Skeletal muscle satellite cell (primary cell): ENCODE results near the gene PTPN7.
"Not testable (repeated sequence)": the region's sequence is repeated elsewhere in the genome, so short reads cannot be mapped to it uniquely, and the experiment has no call there.

Experiments
- H3K27me3 ChIP-seq: 2 replicates; pipeline ENCODE4 v1.7.0; 2013; ENCODE audit warnings: low read length; ENCODE audit not compliant: control insufficient read depth, insufficient read depth
- H3K36me3 ChIP-seq: 2 replicates; pipeline ENCODE4 v1.7.0; 2013; ENCODE audit warnings: mild to moderate bottlenecking, control low read depth, low read length; ENCODE audit not compliant: insufficient read depth
- H3K4me1 ChIP-seq: 2 replicates; pipeline ENCODE4 v1.7.0; 2013; ENCODE audit warnings: low read length; ENCODE audit not compliant: control insufficient read depth, insufficient read depth
- H3K4me2 ChIP-seq: 2 replicates; pipeline ENCODE4 v1.7.0; 2013; ENCODE audit warnings: mild to moderate bottlenecking, low read length
- H3K4me3 ChIP-seq: 2 replicates; pipeline ENCODE4 v1.7.0; 2013; ENCODE audit warnings: low read length
- H3K9ac ChIP-seq: 2 replicates; pipeline ENCODE4 v1.7.0; 2013; ENCODE audit warnings: mild to moderate bottlenecking, low read depth, low read length, moderate library complexity
- H3K9me3 ChIP-seq: replicated peaks from 2 replicates; pipeline ENCODE4 v1.7.0; 2013; ENCODE audit warnings: mild to moderate bottlenecking, control low read depth, low read length

Gene PTPN7

DNA sequence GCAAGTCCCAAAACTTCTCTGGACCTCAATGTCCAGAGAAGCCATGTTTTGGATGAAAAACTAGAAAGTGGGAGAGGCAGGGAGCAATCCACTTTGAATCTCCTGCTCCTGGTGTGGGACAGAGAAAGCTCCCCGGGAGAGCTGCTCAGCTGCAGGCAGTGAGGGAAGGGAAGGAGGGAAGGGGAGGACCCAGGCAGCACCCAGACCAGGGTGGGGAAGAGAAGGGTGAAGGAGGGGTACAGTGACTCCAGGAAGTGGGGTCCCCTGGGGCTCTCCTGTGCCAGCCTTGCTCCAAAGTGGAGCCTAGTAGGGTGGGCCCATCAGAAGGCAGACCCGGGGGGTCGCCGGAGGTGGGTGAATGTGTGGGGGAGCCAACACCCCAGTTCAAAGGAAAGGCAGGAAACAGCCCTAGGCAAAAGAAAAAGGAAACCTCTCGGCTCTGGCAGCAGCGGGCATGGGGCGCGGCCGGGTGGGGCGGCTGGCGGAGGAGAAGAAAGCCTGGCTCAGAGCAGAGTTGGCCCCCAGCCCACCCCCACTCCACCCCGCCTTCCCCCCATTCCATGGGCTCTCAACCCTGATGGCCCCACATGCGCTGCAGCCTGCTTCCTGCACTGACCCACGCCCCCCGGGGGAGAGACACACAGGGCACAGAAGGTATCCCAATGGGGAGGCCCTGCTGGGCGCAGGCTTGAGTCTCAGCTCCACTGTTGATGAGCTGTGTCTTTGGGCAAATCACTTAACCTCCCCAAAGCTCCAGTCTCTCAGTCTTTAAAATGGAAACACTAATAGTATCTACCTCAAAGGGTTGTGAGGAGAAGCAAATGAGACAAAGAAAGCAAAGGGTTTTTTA lies 38.9 kb upstream of the PTPN7 start:
- Histone ChIP-seq H3K4me1 (no peaks in the 10 kb centered on the region), H3K27me3 (peaks cover 89% of the 10 kb centered on the region), H3K9ac (no peak overlapping the region), H3K4me3 (no peak overlapping the region), H3K9me3 (no peaks in the 10 kb centered on the region), H3K4me2 (no peak overlapping the region), H3K36me3 (no peaks in the 10 kb centered on the region)

DNA sequence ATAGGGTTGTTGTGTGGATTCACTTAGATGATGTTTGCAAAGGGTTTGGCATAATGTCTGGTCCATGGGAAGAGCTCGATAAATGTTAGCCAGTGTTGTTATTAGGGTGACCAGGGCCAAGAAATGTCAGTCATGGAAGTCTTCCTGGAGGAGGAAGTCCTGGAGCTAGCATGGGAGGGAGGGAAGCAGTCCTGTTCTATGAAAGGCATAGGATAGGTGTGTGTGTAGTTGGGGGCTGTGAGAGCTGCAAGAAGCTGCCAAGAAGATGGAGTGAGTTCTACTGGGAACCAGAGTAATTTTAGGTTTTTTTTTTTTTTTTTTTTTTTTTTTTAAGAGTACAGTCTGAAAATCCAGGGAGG lies 37.9 kb upstream of the PTPN7 start:
- no peak overlapping the region for H3K4me2 ChIP-seq
- no peak overlapping the region for H3K9ac ChIP-seq
- peaks cover 96% of the 10 kb centered on the region for H3K27me3 ChIP-seq
- H3K36me3 ChIP-seq = no peaks in the 10 kb centered on the region
- H3K4me3 ChIP-seq = no peak overlapping the region
- no peaks in the 10 kb centered on the region for H3K9me3 ChIP-seq
- H3K4me1 ChIP-seq = no peaks in the 10 kb centered on the region

DNA sequence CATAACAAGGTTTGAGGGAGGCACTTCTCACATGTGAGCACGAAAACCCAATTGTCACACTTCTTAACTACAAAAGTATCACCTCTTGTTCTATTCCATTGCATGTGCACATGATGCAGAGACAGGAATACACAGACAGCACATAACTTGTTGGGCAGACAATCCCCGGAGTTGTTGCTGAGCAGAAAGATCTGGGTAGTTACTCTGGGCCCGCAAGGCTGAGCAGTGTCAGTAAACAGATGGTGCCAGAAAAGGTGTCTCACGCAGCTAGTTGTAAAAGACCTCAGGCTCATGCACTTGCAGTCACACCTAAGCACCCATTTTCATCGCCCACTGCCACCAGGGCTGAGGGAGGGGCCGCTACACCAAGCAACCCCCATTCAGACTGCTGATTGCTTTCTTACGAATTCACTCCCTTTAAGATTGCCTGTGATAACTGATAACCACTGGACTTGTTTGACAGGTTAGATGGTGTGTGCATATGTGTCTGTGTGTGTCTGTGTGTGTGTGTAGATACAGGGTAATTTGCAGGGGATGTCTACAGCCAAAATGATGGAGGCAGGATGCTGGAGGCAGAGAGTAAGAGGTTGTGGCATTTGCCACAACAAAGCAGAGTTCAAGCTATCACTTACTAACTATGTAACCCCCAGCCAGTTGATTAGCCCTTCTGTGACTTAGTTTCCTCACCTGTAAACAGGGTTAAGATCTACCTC lies 37.4 kb upstream of the PTPN7 start:
- H3K4me3 ChIP-seq = no peak overlapping the region
- no peaks in the 10 kb centered on the region for H3K4me1 ChIP-seq
- H3K9me3 ChIP-seq = no peaks in the 10 kb centered on the region
- peaks cover 96% of the 10 kb centered on the region for H3K27me3 ChIP-seq
- H3K4me2 ChIP-seq = no peak overlapping the region
- no peak overlapping the region for H3K9ac ChIP-seq
- H3K36me3 ChIP-seq = no peaks in the 10 kb centered on the region

DNA sequence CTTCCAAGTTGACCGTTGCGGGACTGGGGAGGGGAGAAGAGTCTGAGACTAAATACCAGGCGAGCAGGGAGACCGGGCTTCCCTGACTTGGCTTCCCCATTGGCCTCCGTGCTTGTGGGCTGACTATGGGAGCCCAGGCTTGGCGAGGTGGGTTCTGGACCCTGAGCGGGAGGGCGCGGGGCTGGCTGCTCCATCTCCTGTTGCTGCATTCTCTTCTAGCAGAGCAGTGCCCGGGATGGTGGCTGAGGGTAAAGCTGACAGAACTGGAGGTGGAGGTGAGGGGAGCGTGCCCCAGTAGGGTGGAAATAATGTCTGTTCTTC lies 33.9 kb upstream of the PTPN7 start:
- no peaks in the 10 kb centered on the region for H3K4me1 ChIP-seq
- H3K4me2 ChIP-seq = no peak overlapping the region
- no peak overlapping the region for H3K9ac ChIP-seq

DNA sequence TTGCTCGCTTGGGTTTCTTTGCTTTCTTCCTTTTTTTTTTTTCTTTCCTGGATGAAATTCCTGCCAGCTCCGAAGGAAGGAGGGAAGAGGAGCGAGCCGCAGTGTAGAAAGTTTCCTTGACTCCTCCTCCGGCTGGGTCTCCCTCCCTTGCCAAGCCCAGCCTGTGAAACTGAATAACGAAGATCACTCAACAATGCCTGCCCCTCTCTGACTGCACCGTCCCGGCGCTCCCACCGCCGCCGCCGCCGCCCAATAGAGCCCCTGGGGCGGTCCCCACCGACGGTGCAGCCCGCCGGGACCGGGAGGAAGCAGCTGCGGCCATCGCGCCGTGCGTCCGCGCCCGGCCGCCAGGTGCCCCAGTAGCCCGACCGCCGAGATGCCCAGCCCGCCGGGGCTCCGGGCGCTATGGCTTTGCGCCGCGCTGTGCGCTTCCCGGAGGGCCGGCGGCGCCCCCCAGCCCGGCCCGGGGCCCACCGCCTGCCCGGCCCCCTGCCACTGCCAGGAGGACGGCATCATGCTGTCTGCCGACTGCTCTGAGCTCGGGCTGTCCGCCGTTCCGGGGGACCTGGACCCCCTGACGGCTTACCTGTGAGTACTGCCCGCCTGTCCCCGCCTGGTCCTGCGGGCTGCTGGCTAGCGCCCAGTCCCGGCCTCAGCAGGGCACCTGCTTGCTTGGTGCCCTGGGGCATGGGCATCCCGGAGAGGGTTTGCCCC lies 33.4 kb upstream of the PTPN7 start, which contains the start of gene LGR6:
LGR6 (plus strand) TSS at position 186 of the 714 bp plus-strand sequence; CDS start at position 377, 191 bp downstream.
- Histone ChIP-seq H3K27me3 (peaks cover 67% of the 10 kb centered on the region), H3K9ac (no peak within 1 kb of the TSS), H3K4me1 (no peaks in the 10 kb centered on the region), H3K36me3 (no peaks in the 10 kb centered on the region), H3K9me3 (no peaks in the 10 kb centered on the region), H3K4me3 (no peak within 1 kb of the TSS), H3K4me2 (no peak within 1 kb of the TSS)

More for the DNA sequence above, 33.9 kb upstream of the PTPN7 start:
- Histone ChIP-seq H3K9me3 (no peaks in the 10 kb centered on the region), H3K36me3 (no peaks in the 10 kb centered on the region), H3K27me3 (peaks cover 70% of the 10 kb centered on the region), H3K4me3 (no peak overlapping the region)

DNA sequence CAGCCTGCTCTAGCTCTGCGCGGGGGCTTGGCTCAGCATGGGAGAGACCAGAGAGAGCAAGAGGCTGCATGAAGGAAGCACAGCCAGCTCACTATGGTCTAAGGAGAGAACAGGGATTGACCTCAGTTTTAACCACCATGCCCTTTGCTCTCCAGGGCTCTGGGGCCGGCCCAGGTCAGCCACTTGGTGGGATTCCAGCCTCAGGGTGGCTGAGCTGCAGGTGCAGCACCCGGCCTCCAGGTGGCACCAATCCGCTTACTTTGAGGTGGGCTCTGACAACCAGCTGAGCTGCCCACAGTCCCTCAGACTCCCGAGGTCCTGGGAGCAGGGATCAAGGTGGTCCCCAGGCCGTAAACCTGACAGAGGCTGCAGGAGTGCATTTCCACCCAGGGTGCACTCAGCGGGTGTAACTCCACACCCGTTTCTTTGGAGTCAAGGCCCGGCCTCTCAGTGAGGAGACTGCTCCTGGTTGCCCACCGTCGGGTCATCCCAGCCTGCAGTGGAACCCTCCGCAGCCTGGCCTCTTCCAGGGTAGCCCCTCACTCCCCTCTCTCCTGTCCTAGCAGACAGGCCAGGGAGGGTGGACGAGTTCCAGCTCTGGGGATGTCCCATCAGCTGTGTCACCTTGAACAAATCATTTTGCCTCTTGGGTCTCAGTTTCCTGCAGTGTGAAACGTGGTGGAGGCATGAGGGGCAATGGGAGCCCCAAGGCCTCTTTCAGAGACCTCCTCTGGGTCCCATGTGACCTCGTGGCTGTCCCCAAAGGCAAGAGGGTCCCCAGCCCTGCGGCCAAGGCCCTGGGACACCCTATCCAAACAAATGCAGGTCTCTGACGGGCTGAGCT lies 32.6 kb upstream of the PTPN7 start:
- H3K27me3 ChIP-seq = peaks cover 62% of the 10 kb centered on the region
- H3K9me3 ChIP-seq = no peaks in the 10 kb centered on the region
- H3K4me3 ChIP-seq = no peak overlapping the region

DNA sequence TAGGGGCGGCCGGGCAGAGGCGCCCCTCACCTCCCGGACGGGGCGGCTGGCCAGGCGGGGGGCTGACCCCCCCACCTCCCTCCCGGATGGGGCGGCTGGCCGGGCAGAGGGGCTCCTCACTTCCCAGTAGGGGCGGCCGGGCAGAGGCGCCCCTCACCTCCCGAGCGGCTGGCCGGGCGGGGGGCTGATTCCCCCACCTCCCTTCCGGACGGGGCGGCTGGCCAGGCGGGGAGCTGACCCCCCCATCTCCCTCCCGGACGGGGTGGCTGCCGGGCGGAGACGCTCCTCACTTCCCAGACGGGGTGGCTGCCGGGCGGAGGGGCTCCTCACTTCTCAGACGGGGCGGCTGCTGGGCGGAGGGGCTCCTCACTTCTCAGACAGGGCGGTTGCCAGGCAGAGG lies 31.0 kb upstream of the PTPN7 start:
- not testable (repeated sequence) for H3K9me3 ChIP-seq, H3K36me3 ChIP-seq, H3K4me3 ChIP-seq, H3K9ac ChIP-seq, H3K4me1 ChIP-seq, H3K4me2 ChIP-seq
- H3K27me3 ChIP-seq = peaks cover 54% of the 10 kb centered on the region

More for the DNA sequence above, 32.6 kb upstream of the PTPN7 start:
- no peak overlapping the region for H3K4me2 ChIP-seq
- H3K9ac ChIP-seq = no peak overlapping the region
- no peaks in the 10 kb centered on the region for H3K36me3 ChIP-seq
- no peaks in the 10 kb centered on the region for H3K4me1 ChIP-seq

DNA sequence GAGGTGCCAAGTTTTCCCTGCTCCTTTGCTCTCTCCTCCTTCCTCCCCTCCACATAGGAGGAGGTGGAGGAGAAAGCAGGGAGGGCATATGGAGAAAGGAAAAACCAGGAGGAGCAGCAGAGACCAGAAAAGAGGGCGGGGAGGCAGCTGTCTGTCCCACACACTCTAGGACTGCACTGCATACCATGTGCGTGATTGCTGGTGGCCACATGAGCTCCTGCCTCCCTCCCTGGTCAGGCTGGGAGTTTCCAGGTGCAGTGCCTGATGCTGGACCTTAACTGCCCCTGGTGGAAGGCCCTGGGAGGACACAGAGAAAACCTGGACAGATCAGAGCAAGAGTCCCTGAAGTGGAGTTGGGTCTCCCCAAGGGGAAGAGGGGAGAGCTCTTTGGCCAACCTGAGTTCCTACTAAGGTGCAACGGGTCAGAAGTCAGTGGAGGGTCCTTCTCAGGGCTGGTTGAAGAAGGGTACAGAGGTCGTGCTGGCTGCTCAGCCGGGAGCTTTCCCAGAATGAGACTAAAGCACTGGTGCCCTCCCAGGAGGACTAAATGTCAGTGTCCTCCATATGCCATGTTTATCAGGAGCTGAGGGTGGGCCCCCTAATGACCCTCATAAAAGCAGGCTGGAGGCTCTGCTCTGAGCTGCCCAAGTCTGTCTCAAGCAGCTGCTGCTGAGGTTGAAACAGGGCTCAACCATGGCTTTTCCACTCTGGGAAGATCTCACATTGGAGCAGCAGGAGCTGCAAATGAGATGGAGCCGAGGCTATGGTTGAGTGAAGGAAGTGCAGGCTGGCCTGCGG lies 29.7 kb upstream of the PTPN7 start:
- Histone ChIP-seq H3K4me2 (no peak overlapping the region), H3K27me3 (peaks cover 45% of the 10 kb centered on the region), H3K4me3 (no peak overlapping the region), H3K4me1 (peaks cover 1% of the 10 kb centered on the region), H3K9me3 (no peaks in the 10 kb centered on the region), H3K9ac (no peak overlapping the region), H3K36me3 (no peaks in the 10 kb centered on the region)

DNA sequence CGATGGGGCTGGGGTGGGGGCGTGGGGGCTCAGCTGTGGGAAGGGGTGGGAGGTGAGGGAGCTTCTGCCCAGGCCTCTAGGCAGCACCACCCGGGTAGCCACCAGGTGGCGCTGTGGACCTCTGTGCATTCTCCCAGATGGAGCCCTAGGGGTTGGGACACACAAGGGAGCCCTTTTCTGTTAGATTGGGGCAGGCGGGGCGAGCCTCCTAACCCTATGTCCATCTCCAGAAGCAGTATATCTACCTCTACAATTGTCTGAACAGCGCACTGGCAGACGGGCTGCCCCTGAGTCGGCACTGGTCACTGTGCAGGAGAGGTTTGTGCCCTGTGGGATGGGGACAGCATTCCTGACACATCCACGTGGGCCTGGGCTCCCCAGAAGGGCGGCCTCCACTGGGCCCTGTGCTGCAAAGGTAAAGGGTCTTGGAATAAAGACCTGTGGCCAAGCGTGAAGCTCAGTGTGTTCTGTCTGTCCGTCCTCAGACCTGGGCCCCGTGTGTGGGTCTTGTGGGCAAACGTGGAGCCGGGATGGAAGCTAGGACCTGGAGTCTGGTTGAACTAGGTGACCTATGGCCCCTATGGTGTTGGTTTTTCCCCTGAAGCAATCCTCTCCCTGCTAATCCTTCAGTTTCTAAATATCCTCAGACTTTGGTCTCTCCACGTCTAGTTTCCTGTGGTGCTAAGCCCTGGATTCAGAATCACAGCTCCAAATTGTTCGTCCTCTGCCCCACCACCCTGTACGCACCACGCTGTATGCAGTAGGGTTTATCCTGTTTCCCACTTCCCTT lies 28.8 kb upstream of the PTPN7 start:
- Histone ChIP-seq H3K27me3 (peaks cover 39% of the 10 kb centered on the region), H3K9me3 (no peaks in the 10 kb centered on the region), H3K4me2 (no peak overlapping the region), H3K36me3 (no peaks in the 10 kb centered on the region), H3K4me3 (no peak overlapping the region), H3K9ac (no peak overlapping the region), H3K4me1 (peaks cover 5% of the 10 kb centered on the region)
